CD4-positive, alpha-beta memory T cell (primary cell): ENCODE results near the gene HLA-DRB5. TPM values are rescaled to one million over a fixed set of nuclear protein-coding genes. Genes with fewer than 3 reads are reported as not detected.

Experiments used
- CTCF ChIA-PET: fragments of 350-600 bp; sonication (Branson Sonifier 250); formaldehyde crosslinking; loops from one replicate; lab custom pipeline; 2021; ENCODE audit warnings: inconsistent platforms; ENCODE audit not compliant: partially characterized antibody; lab: Charles Lee
- POLR2A ChIA-PET: fragments of 350-600 bp; sonication (Branson Sonifier 250); formaldehyde crosslinking; loops from one replicate; lab custom pipeline; 2021; ENCODE audit not compliant: partially characterized antibody; lab: Charles Lee
- DNase-seq, 5 donors: peaks; one replicate each; pipeline versions ENCODE4 v3.0.0 to v3.0.0-alpha.2; 2020 to 2022; ENCODE audit warnings: mixed read lengths in 1 of 5
- H3K27ac ChIP-seq: one replicate; pipeline ENCODE4 v1.7.0; 2013; ENCODE audit warnings: low read depth, low read length
- H3K27me3 ChIP-seq: 2 replicates; pipeline ENCODE4 v1.7.0; 2013; ENCODE audit warnings: mild to moderate bottlenecking, low read length, moderate library complexity; ENCODE audit not compliant: insufficient read depth
- H3K36me3 ChIP-seq: 2 replicates; pipeline ENCODE4 v1.7.0; 2013; ENCODE audit warnings: mild to moderate bottlenecking, low read length, moderate library complexity; ENCODE audit not compliant: insufficient read depth
- H3K4me1 ChIP-seq: 2 replicates; pipeline ENCODE4 v1.7.0; 2013; ENCODE audit warnings: mild to moderate bottlenecking, low read length, moderate library complexity; ENCODE audit not compliant: insufficient read depth
- H3K4me3 ChIP-seq, 2 donors: one replicate each; pipeline ENCODE4 v1.7.0; 2013; ENCODE audit warnings: low read length in 2 of 2, mild to moderate bottlenecking in 1 of 2
- H3K9me3 ChIP-seq, 2 donors: one replicate each; pipeline ENCODE4 v1.7.0; 2013; ENCODE audit warnings: low read length in 2 of 2, control low read depth in 1 of 2; ENCODE audit not compliant: control insufficient read depth in 1 of 2
- H3K27ac Mint-ChIP-seq, 7 donors: one replicate each; pipeline ENCODE4 v1.8.0; 2020 to 2021; ENCODE audit warnings: mixed read lengths in 7 of 7, mild to moderate bottlenecking in 6 of 7, inconsistent platforms in 3 of 7, moderate library complexity in 3 of 7
- H3K27me3 Mint-ChIP-seq, 2 donors: one replicate each; pipeline ENCODE4 v1.8.0; 2020 to 2021; ENCODE audit warnings: mixed read lengths in 2 of 2
- H3K36me3 Mint-ChIP-seq, 2 donors: one replicate each; pipeline ENCODE4 v1.8.0; 2020 to 2021; ENCODE audit warnings: mixed read lengths in 2 of 2, inconsistent platforms in 1 of 2, mild to moderate bottlenecking in 1 of 2
- H3K4me1 Mint-ChIP-seq, 4 donors: one replicate each; pipeline ENCODE4 v1.8.0; 2020 to 2021; ENCODE audit warnings: mixed read lengths in 4 of 4, mild to moderate bottlenecking in 1 of 4
- H3K4me3 Mint-ChIP-seq, 8 donors: one replicate each; pipeline ENCODE4 v1.8.0; 2020 to 2021; ENCODE audit warnings: mixed read lengths in 8 of 8, mild to moderate bottlenecking in 7 of 8, moderate library complexity in 6 of 8, inconsistent platforms in 3 of 8
- H3K9me3 Mint-ChIP-seq, 8 donors: one replicate each; pipeline ENCODE4 v1.8.0; 2020 to 2021; ENCODE audit warnings: mixed read lengths in 8 of 8, mild to moderate bottlenecking in 5 of 8, inconsistent platforms in 3 of 8, moderate library complexity in 1 of 8
- intact Hi-C: fragments of 100-400 bp; cut with micrococcal nuclease; formaldehyde crosslinking; loops from one replicate; pipeline ENCODE4 v1.15.1; 2023
- polyA plus RNA-seq, 2 donors: library from polyadenylated mRNA; unstranded; fragments of 300-500 nt; fragmentation: Illumina TruSeq; gene quantifications; one replicate each; pipeline ENCODE4 v1.2.3, GENCODE V29; 2021
- total RNA-seq, 2 experiments: library from RNA; stranded (reverse); gene quantifications; one replicate each; pipeline ENCODE4 v1.2.3, GENCODE V29; 2021

HLA-DRB5 gene
- total and polyA plus RNA-seq, 4 experiments from 2014 or later: 0.46 to 14.2 (median 1.4) TPM

DNA sequence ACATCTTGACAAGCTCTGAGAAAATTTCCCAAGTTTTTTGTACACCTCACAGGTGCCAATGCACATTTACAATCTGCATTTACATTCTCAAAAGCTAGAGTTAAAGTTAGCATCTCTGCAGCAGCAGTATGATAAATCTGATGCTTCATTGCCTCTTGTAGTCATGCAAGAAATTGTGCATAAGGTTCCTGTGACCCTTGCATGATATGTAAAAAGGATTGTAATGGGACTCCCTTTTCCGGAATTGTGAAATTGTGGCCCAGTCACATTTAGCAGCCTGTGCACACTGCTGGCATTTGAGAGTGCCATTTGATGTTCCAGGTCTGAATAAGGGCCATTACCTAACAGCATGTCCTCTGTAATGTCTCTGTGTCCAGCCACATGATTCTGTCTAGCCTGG, 35.4 kb upstream of the HLA-DRB5 start:
- intact Hi-C loops: no loop called here
- Mint-ChIP-seq H3K9me3 (no peaks in the 10 kb centered on the region), H3K36me3 (no peaks in the 10 kb centered on the region), H3K4me1 (peaks cover 0 to 10% (median 3%) of the 10 kb centered on the region in 4 donors), H3K4me3 (no peak overlapping the region), H3K27ac (no peak overlapping the region), H3K27me3 (peaks cover 4 to 16% of the 10 kb centered on the region in 2 donors)
- Histone ChIP-seq H3K27me3 (no peaks in the 10 kb centered on the region), H3K4me1 (no peaks in the 10 kb centered on the region), H3K36me3 (no peaks in the 10 kb centered on the region), H3K4me3 (no peak overlapping the region), H3K27ac (no peak overlapping the region), H3K9me3 (no peaks in the 10 kb centered on the region)
- ChIA-PET CTCF (no interaction called here), POLR2A (no interaction called here)
- DNase-seq: no peak

DNA sequence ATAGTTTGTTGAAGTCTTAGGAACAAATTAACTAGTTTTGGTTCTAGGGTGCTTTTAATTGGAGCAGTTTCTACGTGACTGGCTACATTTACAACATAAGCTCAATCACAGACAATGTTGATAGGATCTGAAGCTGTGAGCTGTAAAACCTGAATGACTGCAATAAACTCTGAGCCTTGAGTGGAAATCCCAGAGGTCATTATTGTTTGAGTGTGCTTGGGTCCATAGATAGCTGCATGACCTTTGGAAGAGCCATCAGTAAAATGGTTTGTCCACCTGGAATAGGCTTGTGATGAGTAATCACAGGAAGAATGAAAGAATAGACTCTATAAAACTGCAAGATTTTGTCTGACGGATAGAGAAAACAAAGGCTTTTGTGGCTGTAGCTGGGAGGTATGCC, 32.9 kb upstream of the HLA-DRB5 start:
- H3K4me1 ChIP-seq: no peaks in the 10 kb centered on the region
- no peak for DNase-seq
- Mint-ChIP-seq H3K4me3 (no peak overlapping the region), H3K9me3 (no peaks in the 10 kb centered on the region), H3K4me1 (peaks cover 0 to 4% (median 2%) of the 10 kb centered on the region in 4 donors), H3K27ac (no peak overlapping the region), H3K36me3 (no peaks in the 10 kb centered on the region), H3K27me3 (peaks cover 4 to 13% of the 10 kb centered on the region in 2 donors)
- H3K27ac ChIP-seq: no peak overlapping the region
- intact Hi-C loops: no loop called here
- ChIA-PET POLR2A (no interaction called here), CTCF (no interaction called here)
- no peak overlapping the region for H3K4me3 ChIP-seq
- no peaks in the 10 kb centered on the region for H3K27me3 ChIP-seq
- no peaks in the 10 kb centered on the region for H3K36me3 ChIP-seq
- H3K9me3 ChIP-seq: no peaks in the 10 kb centered on the region

DNA sequence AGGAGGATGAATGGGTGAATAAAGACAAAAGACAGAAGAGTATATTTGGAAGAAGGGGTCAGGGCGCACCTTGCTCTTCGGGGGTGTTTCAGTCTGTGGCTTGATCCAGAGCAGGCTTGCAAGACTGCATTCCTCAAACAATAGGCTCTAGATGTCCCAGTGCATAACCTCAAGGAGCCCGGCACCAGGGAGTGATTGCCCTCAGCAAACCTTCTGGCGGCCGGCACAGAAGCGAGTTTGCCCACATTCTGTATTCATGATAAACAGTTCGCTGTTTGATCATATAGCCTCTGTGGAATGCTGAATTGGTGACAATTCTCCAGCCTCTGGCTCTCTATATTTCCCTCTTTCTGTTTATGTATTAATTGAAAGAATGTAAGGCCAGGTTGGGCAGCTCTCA, 29.7 kb upstream of the HLA-DRB5 start:
- no peaks in the 10 kb centered on the region for H3K36me3 ChIP-seq
- Mint-ChIP-seq H3K4me3 (no peak overlapping the region), H3K27me3 (peaks cover 2 to 13% of the 10 kb centered on the region in 2 donors), H3K27ac (no peak overlapping the region), H3K9me3 (no peaks in the 10 kb centered on the region), H3K4me1 (peaks cover 0 to 5% (median 2%) of the 10 kb centered on the region in 4 donors), H3K36me3 (no peaks in the 10 kb centered on the region)
- H3K4me1 ChIP-seq: no peaks in the 10 kb centered on the region
- CTCF ChIA-PET: no interaction called here
- H3K27me3 ChIP-seq: no peaks in the 10 kb centered on the region
- no peak overlapping the region for H3K27ac ChIP-seq
- no peak overlapping the region for H3K4me3 ChIP-seq
- H3K9me3 ChIP-seq: no peaks in the 10 kb centered on the region
- POLR2A ChIA-PET: no interaction called here
- intact Hi-C loops: no loop called here
- no peak for DNase-seq

DNA sequence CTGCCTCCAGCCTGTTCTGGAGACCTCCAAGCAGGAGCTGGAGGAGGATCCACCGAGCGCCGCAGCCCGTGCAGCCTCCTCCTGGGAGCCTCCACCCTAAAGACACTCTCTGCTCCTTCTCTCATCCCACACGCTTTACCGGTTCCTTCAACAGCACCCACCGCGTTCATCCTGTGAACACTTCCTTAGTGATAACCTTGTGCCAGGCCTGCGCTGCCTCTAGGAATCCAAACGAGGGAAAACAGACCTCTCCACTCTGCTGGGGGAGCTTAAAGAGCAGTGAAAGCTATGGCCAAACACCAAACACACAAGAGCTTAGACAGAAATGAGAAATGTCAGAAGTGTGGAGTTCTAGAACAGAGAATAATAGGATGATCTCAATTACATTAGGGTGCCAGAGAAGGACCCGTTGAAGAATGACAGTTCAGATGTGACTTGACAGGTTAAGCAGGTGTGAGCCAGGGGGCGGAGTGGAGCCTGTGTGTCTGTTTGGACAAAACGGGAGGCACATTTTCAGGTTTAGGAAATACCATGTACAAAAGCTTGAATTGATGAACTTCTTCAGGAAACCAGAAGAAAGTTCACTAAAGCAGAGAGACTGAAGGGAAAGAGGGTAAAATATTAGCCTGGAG, 28.5 kb upstream of the HLA-DRB5 start:
- no peaks in the 10 kb centered on the region for H3K9me3 Mint-ChIP-seq
- no peaks in the 10 kb centered on the region for H3K9me3 ChIP-seq
- H3K4me1 ChIP-seq: no peaks in the 10 kb centered on the region
- no peak for DNase-seq
- intact Hi-C loops: no loop called here
- H3K36me3 ChIP-seq: no peaks in the 10 kb centered on the region
- POLR2A ChIA-PET: interaction anchor here (0.8 kb wide), 1 partner anchor 36 kb away, joined by 3 read pairs; no protein-coding TSS in a partner anchor
- peak overlapping the region in 2 of 8 donors; percentile 35 to 39 for H3K4me3 Mint-ChIP-seq
- H3K27me3 ChIP-seq: no peaks in the 10 kb centered on the region
- peaks cover 2 to 13% of the 10 kb centered on the region in 2 donors for H3K27me3 Mint-ChIP-seq
- H3K27ac Mint-ChIP-seq: peak overlapping the region in 1 of 7 donors; percentile 56
- CTCF ChIA-PET: interaction anchor here (0.8 kb wide), 1 partner anchor 36 kb away, joined by 6 read pairs; no protein-coding TSS in a partner anchor
- H3K4me3 ChIP-seq: no peak overlapping the region
- no peaks in the 10 kb centered on the region for H3K36me3 Mint-ChIP-seq
- peaks cover 0 to 5% (median 2%) of the 10 kb centered on the region in 4 donors for H3K4me1 Mint-ChIP-seq
- H3K27ac ChIP-seq: no peak overlapping the region

DNA sequence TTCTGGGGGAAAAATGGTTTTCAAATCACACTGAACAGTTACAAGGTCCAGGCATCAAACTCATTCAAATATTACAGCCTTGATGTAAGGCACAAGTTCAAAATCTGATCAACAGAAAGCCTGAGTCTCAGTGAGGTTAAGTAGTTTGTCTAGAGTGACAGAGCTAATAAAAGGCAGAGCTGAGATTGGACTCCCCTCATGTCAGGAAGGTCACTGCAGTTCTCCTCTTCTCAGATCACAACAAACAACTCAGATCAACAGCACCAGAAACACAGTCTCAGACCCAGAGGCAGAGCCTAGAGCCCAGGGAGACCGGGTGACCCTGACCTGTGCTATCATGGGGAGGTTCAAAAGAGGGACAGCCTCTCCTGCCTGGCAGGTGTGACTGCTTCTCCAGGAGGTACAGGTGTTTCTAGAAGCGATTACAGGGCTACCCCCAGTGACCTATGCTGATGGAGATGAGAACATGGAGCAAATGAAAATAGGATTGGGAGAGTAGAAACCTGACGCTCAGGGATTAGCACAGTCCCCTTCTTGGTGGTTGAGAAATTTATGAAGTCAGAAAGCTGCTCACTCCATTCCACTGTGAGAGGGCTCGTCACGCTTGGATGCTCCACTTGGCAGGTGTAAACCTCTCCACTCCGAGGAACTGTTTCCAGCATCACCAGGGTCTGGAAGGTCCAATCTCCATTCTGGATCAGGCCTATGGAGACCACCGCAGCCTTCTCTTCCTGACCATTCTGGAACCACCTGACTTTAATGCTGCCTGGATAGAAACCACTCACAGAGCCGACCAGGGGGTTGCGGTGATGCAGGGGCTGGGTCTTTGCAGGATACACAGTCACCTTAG, 24.3 kb upstream of the HLA-DRB5 start:
- H3K27ac ChIP-seq: no peak overlapping the region
- H3K27ac Mint-ChIP-seq: no peak overlapping the region

DNA sequence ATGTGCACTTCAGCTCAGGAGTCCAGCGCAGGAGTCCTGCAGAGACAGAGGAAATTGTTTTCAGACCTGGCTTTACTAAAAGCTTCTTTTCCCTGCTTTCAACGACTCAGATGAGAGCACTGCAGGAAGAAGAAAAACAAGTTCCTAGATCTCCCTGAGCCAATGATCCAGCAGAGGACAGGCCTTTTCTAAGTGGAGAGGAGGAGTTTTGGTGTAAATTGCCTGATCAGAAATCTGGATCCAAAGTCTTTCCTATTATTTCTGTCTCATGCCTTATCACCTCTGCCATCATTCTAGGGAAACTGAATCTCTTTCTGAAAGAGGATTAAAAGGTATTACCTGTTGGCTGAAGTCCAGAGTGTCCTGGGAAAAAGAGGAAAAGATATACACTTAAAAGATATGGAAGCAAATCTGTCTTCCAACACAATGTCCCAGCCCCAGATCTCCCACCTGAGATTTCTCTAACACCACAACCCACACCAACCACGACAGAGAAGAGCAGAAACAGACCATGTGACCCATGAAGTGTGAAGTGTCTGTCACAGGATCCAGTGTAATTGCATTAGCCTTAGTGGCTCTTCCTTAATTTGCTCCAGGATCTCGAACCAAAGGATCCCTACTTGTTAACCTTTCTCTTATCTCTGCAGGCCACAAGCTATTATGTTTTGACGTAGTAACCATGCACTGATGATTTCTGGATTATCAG, 23.1 kb upstream of the HLA-DRB5 start:
- Histone ChIP-seq H3K9me3 (no peaks in the 10 kb centered on the region), H3K36me3 (no peaks in the 10 kb centered on the region), H3K27me3 (no peaks in the 10 kb centered on the region), H3K27ac (no peak overlapping the region), H3K4me1 (no peaks in the 10 kb centered on the region), H3K4me3 (no peak overlapping the region)
- H3K27me3 Mint-ChIP-seq: peaks cover 3% of the 10 kb centered on the region in 2 donors
- H3K4me1 Mint-ChIP-seq: peaks cover 0 to 2% (median 0%) of the 10 kb centered on the region in 4 donors
- no peak overlapping the region for H3K4me3 Mint-ChIP-seq
- no peaks in the 10 kb centered on the region for H3K9me3 Mint-ChIP-seq
- ChIA-PET CTCF (no interaction called here), POLR2A (no interaction called here)
- intact Hi-C loops: no loop called here
- DNase-seq: no peak
- H3K27ac Mint-ChIP-seq: no peak overlapping the region
- H3K36me3 Mint-ChIP-seq: no peaks in the 10 kb centered on the region

More for the DNA sequence above, 24.3 kb upstream of the HLA-DRB5 start:
- Mint-ChIP-seq H3K4me3 (no peak overlapping the region), H3K9me3 (no peaks in the 10 kb centered on the region), H3K36me3 (no peaks in the 10 kb centered on the region), H3K4me1 (peaks cover 0 to 5% (median 2%) of the 10 kb centered on the region in 4 donors), H3K27me3 (peaks cover 0 to 3% of the 10 kb centered on the region in 2 donors)
- CTCF ChIA-PET: no interaction called here
- intact Hi-C loops: no loop called here
- H3K27me3 ChIP-seq: no peaks in the 10 kb centered on the region
- H3K36me3 ChIP-seq: no peaks in the 10 kb centered on the region
- no peaks in the 10 kb centered on the region for H3K4me1 ChIP-seq
- no peaks in the 10 kb centered on the region for H3K9me3 ChIP-seq
- DNase-seq: no peak
- POLR2A ChIA-PET: no interaction called here
- no peak overlapping the region for H3K4me3 ChIP-seq

DNA sequence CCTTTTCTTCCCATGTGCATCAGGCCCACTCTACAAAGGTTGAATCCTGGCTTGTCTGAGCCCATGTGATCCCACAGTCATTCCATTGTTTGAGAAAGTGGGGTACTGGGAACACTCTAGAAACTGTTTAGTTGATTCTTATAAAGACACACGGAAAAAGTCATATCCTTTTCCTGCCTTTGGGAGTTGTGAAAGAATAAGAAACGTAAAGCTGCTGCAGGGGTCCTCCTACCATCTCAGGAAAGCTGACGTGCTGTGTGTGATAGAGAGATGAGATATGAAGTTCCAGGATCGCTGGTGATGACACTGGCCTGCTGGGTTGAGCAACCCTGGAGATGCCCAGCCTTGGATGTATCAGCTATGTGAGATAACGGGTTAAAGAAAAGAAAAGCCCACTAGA, 21.3 kb upstream of the HLA-DRB5 start:
- Mint-ChIP-seq H3K27me3 (peaks cover 3% of the 10 kb centered on the region in 2 donors), H3K4me3 (no peak overlapping the region), H3K9me3 (no peaks in the 10 kb centered on the region), H3K36me3 (no peaks in the 10 kb centered on the region), H3K4me1 (peaks cover 0 to 3% (median 0%) of the 10 kb centered on the region in 4 donors), H3K27ac (no peak overlapping the region)
- no peak overlapping the region for H3K27ac ChIP-seq
- no peak overlapping the region for H3K4me3 ChIP-seq
- DNase-seq: no peak
- H3K36me3 ChIP-seq: no peaks in the 10 kb centered on the region
- H3K4me1 ChIP-seq: no peaks in the 10 kb centered on the region
- ChIA-PET CTCF (no interaction called here), POLR2A (no interaction called here)
- no peaks in the 10 kb centered on the region for H3K27me3 ChIP-seq
- intact Hi-C loops: no loop called here
- H3K9me3 ChIP-seq: no peaks in the 10 kb centered on the region
